Measurements from ENCODE around the gene PKP3. TPM values are rescaled to one million over a fixed set of nuclear protein-coding genes. Genes with fewer than 3 reads are reported as not detected.

Gene PKP3
- total and polyA plus RNA-seq, 3 donors from 2014 or later = 1.2 to 3.1 (median 1.6) TPM

DNA sequence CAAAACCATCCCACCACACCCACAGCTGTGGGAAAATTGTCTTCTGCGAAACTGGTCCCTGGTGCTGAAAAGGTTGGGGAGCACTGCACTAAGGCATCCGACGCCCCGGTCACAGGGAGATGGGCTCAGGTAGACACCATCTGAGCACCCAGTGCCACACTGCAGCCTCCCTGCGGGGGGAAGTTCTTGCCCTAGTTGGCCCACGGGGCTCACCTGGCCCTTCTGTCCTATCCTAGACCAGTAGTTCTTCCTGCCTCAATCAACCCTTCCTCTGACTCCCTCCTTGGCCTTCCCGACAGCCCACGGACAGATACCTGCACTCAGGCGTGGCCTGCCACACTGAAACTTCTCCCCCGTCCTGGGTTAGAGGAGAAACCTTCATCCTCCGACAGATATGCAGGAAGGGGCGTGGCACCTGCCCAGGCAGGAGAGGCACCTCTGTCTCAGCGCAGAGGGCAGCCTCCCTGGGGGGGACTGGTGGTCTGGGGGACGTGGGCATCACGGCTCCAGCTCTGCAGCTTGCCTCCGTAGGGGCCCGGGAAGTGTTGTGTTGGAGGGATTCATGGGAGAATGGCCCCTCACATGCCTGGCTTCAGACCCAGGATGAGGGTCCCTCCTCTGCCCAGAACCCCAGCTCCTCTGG is 43.3 kb downstream of the PKP3 start:
- TF ChIP-seq, protein P1, sequence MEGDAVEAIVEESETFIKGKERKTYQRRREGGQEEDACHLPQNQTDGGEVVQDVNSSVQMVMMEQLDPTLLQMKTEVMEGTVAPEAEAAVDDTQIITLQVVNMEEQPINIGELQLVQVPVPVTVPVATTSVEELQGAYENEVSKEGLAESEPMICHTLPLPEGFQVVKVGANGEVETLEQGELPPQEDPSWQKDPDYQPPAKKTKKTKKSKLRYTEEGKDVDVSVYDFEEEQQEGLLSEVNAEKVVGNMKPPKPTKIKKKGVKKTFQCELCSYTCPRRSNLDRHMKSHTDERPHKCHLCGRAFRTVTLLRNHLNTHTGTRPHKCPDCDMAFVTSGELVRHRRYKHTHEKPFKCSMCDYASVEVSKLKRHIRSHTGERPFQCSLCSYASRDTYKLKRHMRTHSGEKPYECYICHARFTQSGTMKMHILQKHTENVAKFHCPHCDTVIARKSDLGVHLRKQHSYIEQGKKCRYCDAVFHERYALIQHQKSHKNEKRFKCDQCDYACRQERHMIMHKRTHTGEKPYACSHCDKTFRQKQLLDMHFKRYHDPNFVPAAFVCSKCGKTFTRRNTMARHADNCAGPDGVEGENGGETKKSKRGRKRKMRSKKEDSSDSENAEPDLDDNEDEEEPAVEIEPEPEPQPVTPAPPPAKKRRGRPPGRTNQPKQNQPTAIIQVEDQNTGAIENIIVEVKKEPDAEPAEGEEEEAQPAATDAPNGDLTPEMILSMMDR (IDR thresholded peaks at IDR 0.05) = no peak
- no peak for TF ChIP-seq POLR2A (IDR thresholded peaks at IDR 0.05)
- WGBS, 2 donors = 81 to 88% methylated on average over 9 to 17 of the region's 17 CpGs
- DNase-seq = no peak
- H3K4me3 ChIP-seq = no peak overlapping the region
- H3K9me3 ChIP-seq = no peaks in the 10 kb centered on the region
- H3K27ac ChIP-seq = no peak overlapping the region
- H3K36me3 ChIP-seq (ENCODE audit: low read depth, missing control alignments) = no peaks in the 10 kb centered on the region
- peaks cover 11% of the 10 kb centered on the region for H3K4me1 ChIP-seq
- intact Hi-C loops (cut with DNase I; ENCODE audit: low total_unique reads) = no loop called here
- no peaks in the 10 kb centered on the region for H3K27me3 ChIP-seq

DNA sequence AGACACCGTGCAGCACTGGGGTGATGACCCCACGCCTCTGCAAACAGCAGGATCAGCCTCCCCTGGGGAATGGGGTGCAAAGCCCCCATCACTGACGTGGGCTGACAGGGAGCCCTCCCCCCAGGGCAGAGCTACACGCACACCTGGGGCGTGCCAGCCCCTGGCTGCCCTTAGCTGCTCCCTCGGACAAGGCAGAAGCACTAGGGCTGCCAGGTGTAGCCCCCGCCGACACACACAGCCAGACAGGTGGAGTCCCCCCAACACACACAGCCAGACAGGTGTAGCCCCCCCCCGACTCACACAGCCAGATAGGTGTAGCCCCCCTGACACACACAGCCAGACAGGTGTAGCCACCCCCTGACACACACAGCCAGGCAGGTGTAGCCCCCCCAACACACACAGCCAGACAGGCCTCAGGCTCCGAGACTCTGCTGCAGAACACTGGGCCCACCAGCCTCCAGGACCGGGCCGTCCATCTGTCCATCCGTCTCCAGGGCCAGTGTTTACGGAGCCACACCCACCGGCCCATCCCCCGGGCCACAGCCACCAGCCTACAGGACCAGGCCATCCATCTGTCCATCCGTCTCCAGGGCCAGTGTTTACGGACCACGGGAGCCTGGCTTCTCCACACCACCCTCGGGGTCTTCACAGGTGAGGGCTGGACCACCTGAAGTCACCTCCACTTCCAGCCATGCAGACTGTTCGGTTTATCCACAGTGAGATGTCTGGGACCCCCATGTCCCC is 44.3 kb downstream of the PKP3 start:
- no peaks in the 10 kb centered on the region for H3K9me3 ChIP-seq
- WGBS, 2 donors = 89 to 91% methylated on average over 8 to 21 of the region's 21 CpGs
- TF ChIP-seq POLR2A (IDR thresholded peaks at IDR 0.05) = no peak
- TF ChIP-seq, protein P1 (IDR thresholded peaks at IDR 0.05) = no peak
- DNase-seq = no peak
- peaks cover 11% of the 10 kb centered on the region for H3K4me1 ChIP-seq
- H3K36me3 ChIP-seq (ENCODE audit: low read depth, missing control alignments) = no peaks in the 10 kb centered on the region
- H3K27me3 ChIP-seq = no peaks in the 10 kb centered on the region
- no peak overlapping the region for H3K27ac ChIP-seq
- no peak overlapping the region for H3K4me3 ChIP-seq
- intact Hi-C loops (cut with DNase I; ENCODE audit: low total_unique reads) = no loop called here

GRCh38 chr11:439315-440064 is 45.5 kb downstream of the PKP3 start:
- Histone ChIP-seq H3K4me3 (no peak overlapping the region), H3K9me3 (no peaks in the 10 kb centered on the region), H3K36me3 (ENCODE audit: low read depth, missing control alignments) (no peaks in the 10 kb centered on the region), H3K27me3 (no peaks in the 10 kb centered on the region), H3K27ac (no peak overlapping the region), H3K4me1 (peaks cover 16% of the 10 kb centered on the region)
- TF ChIP-seq, protein P1 (IDR thresholded peaks at IDR 0.05) = no peak
- no peak for TF ChIP-seq POLR2A (IDR thresholded peaks at IDR 0.05)
- intact Hi-C loops (cut with DNase I; ENCODE audit: low total_unique reads) = no loop called here
- WGBS, 2 donors = 89% methylated on average over 13 to 22 of the region's 23 CpGs
- DNase-seq = no peak

DNA sequence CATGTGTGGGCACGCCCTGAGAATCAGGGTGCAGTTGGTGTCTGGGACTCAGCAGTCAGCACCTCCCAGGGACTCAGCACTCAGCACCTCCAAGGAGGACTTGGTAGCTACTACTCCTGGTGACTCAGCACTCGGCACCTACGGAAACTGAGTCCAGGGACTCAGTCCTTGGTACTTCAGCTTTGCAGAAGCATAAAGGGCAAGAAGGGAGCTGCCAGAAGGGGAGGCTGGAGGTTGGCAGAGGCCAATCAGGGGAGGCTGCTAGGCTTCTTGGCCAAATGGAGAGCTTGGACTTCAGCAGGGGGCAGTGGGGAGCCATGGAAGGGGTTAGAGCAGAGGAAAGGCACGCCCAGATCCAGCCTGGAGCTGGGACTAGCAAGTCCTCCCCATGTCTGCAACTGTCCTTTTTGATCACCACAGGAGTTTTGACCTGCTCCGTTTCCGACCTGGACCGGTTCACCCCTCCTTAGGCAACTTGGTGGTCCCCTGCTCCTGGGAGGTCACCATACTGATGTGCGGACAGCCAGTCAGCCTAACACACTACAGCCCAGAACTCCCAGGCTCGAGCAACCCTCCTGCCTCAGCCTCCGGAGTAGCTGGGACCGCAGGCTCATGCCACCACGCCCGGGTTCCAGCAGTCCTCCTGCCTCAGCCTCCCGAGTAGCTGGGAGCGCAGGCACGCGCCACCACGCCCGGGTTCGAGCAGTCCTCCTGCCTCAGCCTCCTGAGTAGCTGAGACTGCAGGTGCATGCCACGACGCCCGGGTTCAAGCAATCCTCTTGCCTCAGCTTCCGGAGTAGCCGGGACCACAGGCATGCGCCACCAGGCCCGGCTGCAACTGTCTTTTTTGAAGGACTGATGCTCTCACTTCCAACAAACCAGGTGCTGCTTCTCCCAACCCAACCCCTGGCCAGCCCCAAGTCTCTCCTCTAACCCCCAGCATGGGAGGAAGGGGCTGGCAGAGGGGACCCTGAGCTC is 46.3 kb downstream of the PKP3 start:
- TF ChIP-seq, protein P1 (IDR thresholded peaks at IDR 0.05) = no peak
- TF ChIP-seq POLR2A (IDR thresholded peaks at IDR 0.05) = no peak
- Histone ChIP-seq H3K4me1 (peaks cover 16% of the 10 kb centered on the region), H3K27ac (no peak overlapping the region), H3K36me3 (ENCODE audit: low read depth, missing control alignments) (no peaks in the 10 kb centered on the region), H3K9me3 (no peaks in the 10 kb centered on the region), H3K4me3 (no peak overlapping the region), H3K27me3 (no peaks in the 10 kb centered on the region)
- 88 to 92% methylated on average over 27 of the region's 27 CpGs for WGBS, 2 donors
- intact Hi-C loops (cut with DNase I; ENCODE audit: low total_unique reads) = no loop called here
- DNase-seq = no peak

Data from testis (tissue), 3 donors.